OCI-LY1 (cell line): Measurements from ENCODE around the gene DROSHA.

ENCODE experiments used
- H2AFZ ChIP-seq: fragments of 200-600 bp; sonication (generic), shearing (Covaris generic); 2 replicates; pipeline ENCODE4 v1.6.0; 2014; ENCODE audit warnings: antibody characterized with exemption, mild to moderate bottlenecking, low read length
- H3F3A ChIP-seq: fragments of 200-600 bp; sonication (generic), shearing (Covaris generic); 2 replicates; pipeline ENCODE4 v1.6.0; 2014; ENCODE audit warnings: mild to moderate bottlenecking, antibody characterized with exemption, low read length, moderate library complexity; ENCODE audit not compliant: insufficient read depth
- H3K27ac ChIP-seq: fragments of 200-600 bp; sonication (generic); 2 replicates; pipeline ENCODE4 v1.5.1; 2014; ENCODE audit warnings: low read length, mixed run types, mild to moderate bottlenecking, low read depth; ENCODE audit not compliant: poor library complexity, severe bottlenecking
- H3K27me3 ChIP-seq: fragments of 200-600 bp; sonication (generic); 2 replicates; pipeline ENCODE4 v1.6.0; 2014; ENCODE audit warnings: antibody characterized with exemption, mild to moderate bottlenecking, low read length, moderate library complexity; ENCODE audit not compliant: insufficient read depth
- H3K36me3 ChIP-seq: fragments of 200-600 bp; sonication (generic); 2 replicates; pipeline ENCODE4 v1.6.1; 2014; ENCODE audit warnings: mild to moderate bottlenecking, antibody characterized with exemption, low read length, moderate library complexity, mixed read lengths; ENCODE audit not compliant: insufficient read depth
- H3K4me1 ChIP-seq: fragments of 200-600 bp; sonication (generic); 2 replicates; pipeline ENCODE4 v1.5.1; 2014; ENCODE audit warnings: mild to moderate bottlenecking, low read length, moderate library complexity; ENCODE audit not compliant: insufficient read depth, severe bottlenecking
- H3K4me2 ChIP-seq: fragments of 200-600 bp; sonication (generic), shearing (Covaris generic); 2 replicates; pipeline ENCODE4 v1.6.1; 2014; ENCODE audit warnings: low read length
- H3K4me3 ChIP-seq: fragments of 200-600 bp; sonication (generic); 2 replicates; pipeline ENCODE4 v1.5.1; 2014; ENCODE audit warnings: low read length, low read depth, mild to moderate bottlenecking, mixed read lengths; ENCODE audit not compliant: poor library complexity, severe bottlenecking
- H3K79me2 ChIP-seq: fragments of 200-600 bp; shearing (Covaris generic); 2 replicates; pipeline ENCODE4 v1.6.1; 2016; ENCODE audit warnings: mixed run types, low read length, mixed read lengths; ENCODE audit not compliant: insufficient read depth
- H3K9ac ChIP-seq: fragments of 200-600 bp; sonication (generic), shearing (Covaris generic); 2 replicates; pipeline ENCODE4 v1.6.1; 2014; ENCODE audit warnings: mild to moderate bottlenecking, low read length, mixed read lengths
- H3K9me2 ChIP-seq: fragments of 200-600 bp; sonication (generic), shearing (Covaris generic); 2 replicates; pipeline ENCODE4 v1.6.1; 2014; ENCODE audit warnings: low read depth, mild to moderate bottlenecking, low read length, mixed read lengths
- H3K9me3 ChIP-seq: fragments of 200-600 bp; shearing (Covaris generic); 2 replicates; pipeline ENCODE4 v1.6.1; 2014; ENCODE audit warnings: low read length, mixed read lengths
- H4K20me1 ChIP-seq: fragments of 200-600 bp; sonication (generic), shearing (Covaris generic); 2 replicates; pipeline ENCODE4 v1.6.0; 2016; ENCODE audit warnings: mild to moderate bottlenecking, low read length; ENCODE audit not compliant: insufficient read depth
- EZH2 ChIP-seq: fragments of 200-600 bp; sonication (generic), shearing (Covaris generic); IDR thresholded peaks from 2 replicates; pipeline ENCODE4 v1.8.0; 2017; ENCODE audit warnings: borderline replicate concordance, mixed run types, mild to moderate bottlenecking, antibody characterized with exemption, low read length, moderate library complexity, mixed read lengths
- TF ChIP-seq, protein P1 (sequence below): fragments of 200-600 bp; sonication (generic), shearing (Covaris generic); IDR thresholded peaks from 2 replicates; pipeline ENCODE4 v1.5.1; 2017; ENCODE audit warnings: mild to moderate bottlenecking, antibody characterized with exemption, low read length, moderate library complexity, mixed read lengths

The DROSHA gene

GRCh38 chr5:31427724-31428309 is 104.1 kb downstream of the DROSHA start:
- Histone ChIP-seq H3K9me3 (no peaks in the 10 kb centered on the region), H3K27ac (no peak overlapping the region), H3K27me3 (no peaks in the 10 kb centered on the region), H2AFZ (no peak overlapping the region), H3K9ac (no peak overlapping the region), H3K4me1 (no peaks in the 10 kb centered on the region), H4K20me1 (no peaks in the 10 kb centered on the region), H3K36me3 (peaks cover 52% of the 10 kb centered on the region), H3K4me3 (no peak overlapping the region), H3K4me2 (no peak overlapping the region), H3K79me2 (no peaks in the 10 kb centered on the region), H3F3A (no peaks in the 10 kb centered on the region), H3K9me2 (no peaks in the 10 kb centered on the region)
- TF ChIP-seq EZH2 = no peak
- TF ChIP-seq, protein P1, sequence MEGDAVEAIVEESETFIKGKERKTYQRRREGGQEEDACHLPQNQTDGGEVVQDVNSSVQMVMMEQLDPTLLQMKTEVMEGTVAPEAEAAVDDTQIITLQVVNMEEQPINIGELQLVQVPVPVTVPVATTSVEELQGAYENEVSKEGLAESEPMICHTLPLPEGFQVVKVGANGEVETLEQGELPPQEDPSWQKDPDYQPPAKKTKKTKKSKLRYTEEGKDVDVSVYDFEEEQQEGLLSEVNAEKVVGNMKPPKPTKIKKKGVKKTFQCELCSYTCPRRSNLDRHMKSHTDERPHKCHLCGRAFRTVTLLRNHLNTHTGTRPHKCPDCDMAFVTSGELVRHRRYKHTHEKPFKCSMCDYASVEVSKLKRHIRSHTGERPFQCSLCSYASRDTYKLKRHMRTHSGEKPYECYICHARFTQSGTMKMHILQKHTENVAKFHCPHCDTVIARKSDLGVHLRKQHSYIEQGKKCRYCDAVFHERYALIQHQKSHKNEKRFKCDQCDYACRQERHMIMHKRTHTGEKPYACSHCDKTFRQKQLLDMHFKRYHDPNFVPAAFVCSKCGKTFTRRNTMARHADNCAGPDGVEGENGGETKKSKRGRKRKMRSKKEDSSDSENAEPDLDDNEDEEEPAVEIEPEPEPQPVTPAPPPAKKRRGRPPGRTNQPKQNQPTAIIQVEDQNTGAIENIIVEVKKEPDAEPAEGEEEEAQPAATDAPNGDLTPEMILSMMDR = no peak

- Histone ChIP-seq H3K9me3 (no peaks in the 10 kb centered on the region), H3K9me2 (no peaks in the 10 kb centered on the region), H3K27me3 (no peaks in the 10 kb centered on the region), H3K27ac (no peak overlapping the region), H3K4me1 (no peaks in the 10 kb centered on the region), H3K4me2 (no peak overlapping the region), H2AFZ (no peak overlapping the region), H3F3A (no peaks in the 10 kb centered on the region), H3K9ac (no peak overlapping the region), H3K36me3 (peaks cover 58% of the 10 kb centered on the region), H4K20me1 (no peaks in the 10 kb centered on the region), H3K79me2 (no peaks in the 10 kb centered on the region), H3K4me3 (no peak overlapping the region)
- TF ChIP-seq, protein P1 = no peak
- no peak for TF ChIP-seq EZH2
Measured at GRCh38 chr5:31427013-31427723, 104.7 kb downstream of the DROSHA start.

DNA sequence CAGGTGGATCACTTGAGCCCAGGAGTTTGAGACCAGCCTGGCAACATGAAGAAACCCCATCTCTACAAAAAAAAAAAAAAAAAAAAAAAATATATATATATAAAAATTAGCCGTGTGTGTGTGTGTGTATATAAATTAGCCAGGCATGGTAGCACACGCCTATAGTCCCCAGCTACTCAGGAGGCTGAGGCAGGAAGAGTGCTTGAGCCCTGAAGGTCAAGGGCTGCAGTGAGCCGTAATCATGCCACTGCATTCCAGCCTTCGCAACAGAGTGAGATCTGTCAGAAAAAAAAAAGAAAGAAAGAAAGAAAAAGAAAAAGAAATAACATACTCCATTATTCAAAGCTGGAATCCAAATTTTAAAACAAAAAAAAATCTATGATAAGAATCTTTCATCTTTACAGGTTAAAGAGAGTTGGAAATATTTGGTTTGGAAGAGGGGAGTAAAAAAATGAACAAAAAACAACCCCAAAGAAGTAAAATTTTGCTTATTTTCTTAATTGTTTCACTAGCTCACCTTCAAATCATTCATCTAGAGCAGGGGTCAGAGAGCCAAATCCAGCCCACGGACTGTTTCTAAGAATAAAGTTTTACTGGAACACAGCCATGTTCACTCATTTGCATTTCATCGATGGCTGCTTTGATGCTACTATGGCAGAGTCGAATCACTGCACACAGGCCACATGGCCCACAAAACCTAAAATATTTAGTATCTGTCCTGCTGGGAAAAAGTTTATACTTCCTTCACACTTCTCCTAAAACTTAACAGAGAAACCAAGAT is 109.9 kb downstream of the DROSHA start:
- H3K4me2 ChIP-seq = no peak overlapping the region
- no peaks in the 10 kb centered on the region for H3F3A ChIP-seq
- peaks cover 73% of the 10 kb centered on the region for H3K36me3 ChIP-seq

More for the DNA sequence above, 109.9 kb downstream of the DROSHA start:
- Histone ChIP-seq H3K9me3 (no peaks in the 10 kb centered on the region), H3K79me2 (no peaks in the 10 kb centered on the region), H2AFZ (no peak overlapping the region), H4K20me1 (no peaks in the 10 kb centered on the region), H3K4me1 (no peaks in the 10 kb centered on the region), H3K27me3 (no peaks in the 10 kb centered on the region), H3K9me2 (no peaks in the 10 kb centered on the region), H3K9ac (no peak overlapping the region), H3K27ac (no peak overlapping the region), H3K4me3 (no peak overlapping the region)
- no peak for TF ChIP-seq EZH2
